NT2/D1 (cell line): Measurements from ENCODE around the gene C20orf141.

ENCODE experiments used
- SUZ12 ChIP-seq: IDR thresholded peaks from 2 replicates; pipeline ENCODE4 v1.6.1; 2011; ENCODE audit not compliant: insufficient read length, insufficient read depth; ENCODE audit errors: extremely low read depth
- YY1 ChIP-seq: IDR thresholded peaks from 2 replicates; pipeline ENCODE4 v1.6.1; 2011; ENCODE audit not compliant: insufficient read length, insufficient read depth
- ZNF274 ChIP-seq: IDR thresholded peaks from 2 replicates; pipeline ENCODE4 v1.6.1; 2011; ENCODE audit warnings: mild to moderate bottlenecking, low read depth, low read length

DNA sequence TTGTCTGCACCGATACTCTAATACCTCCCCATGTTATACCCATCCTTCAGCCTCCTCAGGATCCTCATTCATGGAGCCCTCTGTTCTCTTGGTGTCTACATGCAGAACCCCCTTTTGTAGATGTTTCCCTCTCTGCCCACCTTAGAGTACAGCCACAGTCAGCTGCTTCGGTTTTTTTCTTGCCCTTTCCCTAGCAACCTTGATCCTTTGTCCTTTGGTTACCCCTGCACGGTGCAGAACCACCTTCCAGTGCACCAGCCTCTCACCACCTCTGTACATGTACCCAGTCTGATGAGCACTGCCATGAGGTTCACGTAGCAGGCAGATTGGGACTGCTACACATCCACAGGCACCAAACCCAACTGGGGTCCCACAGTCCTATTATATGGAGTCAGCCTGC lies 33.0 kb downstream of the C20orf141 start:
- no peak for TF ChIP-seq YY1
- TF ChIP-seq ZNF274, result no peak
- no peak for TF ChIP-seq SUZ12
